Left kidney (tissue), 2 donors: ENCODE measurements around the gene NEFH. TPM values are rescaled to one million over a fixed set of nuclear protein-coding genes. Genes with fewer than 3 reads are reported as not detected.
"Not testable (repeated sequence)": the region's sequence is repeated elsewhere in the genome, so short reads cannot be mapped to it uniquely, and the experiment has no call there.

Source experiments
- DNase-seq: peaks from one replicate; pipeline ENCODE4 v3.0.0-alpha.2; 2013
- polyA plus RNA-seq: library from polyadenylated mRNA; unstranded; fragments of 120-200 nt; gene quantifications from one replicate; pipeline ENCODE4 v1.2.1, GENCODE V29; 2013; ENCODE audit not compliant: insufficient read length

NEFH gene
- polyA plus RNA-seq, 1 donor: 9.4 TPM

DNA sequence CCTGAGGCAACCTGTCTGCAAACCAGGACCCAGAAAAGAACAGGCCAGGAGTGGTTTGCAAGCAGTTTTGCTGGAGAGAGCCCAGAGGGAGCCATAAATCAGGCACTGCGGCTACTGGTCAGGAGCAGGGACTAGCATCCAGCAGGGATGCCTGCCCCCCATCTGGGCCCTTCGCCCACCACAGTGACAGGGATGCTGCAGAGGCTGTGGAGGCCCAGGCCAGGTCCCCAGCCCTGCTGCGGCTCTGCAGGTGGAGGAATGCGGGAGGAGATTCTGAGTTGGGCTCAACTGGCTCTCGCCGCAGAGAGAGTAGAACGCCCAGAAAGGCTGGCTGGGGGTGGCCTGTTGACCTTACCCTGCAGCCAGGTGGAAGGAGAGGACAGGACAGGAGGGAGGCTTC lies 16.4 kb upstream of the NEFH start:
- no peak for DNase-seq

DNA sequence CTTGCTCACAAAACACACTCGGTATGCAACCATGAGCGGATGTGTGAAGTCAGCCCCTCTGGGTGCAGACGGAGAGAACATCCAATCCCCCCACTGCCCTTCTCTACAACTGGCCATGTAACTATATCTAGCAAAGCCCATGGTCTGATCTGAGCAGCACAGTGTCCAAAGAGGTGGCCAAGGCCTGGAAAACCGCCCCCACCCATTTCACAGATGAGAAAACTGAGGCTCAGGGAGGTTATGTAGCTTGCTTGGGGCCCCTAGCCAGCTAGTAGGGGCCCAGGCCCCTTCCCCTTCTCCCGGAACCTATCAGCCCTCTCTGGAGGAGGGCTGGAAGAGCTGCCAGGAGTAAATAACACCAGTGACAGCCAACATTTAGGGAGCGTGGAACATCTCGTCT lies 15.4 kb upstream of the NEFH start:
- DNase-seq: no peak

DNA sequence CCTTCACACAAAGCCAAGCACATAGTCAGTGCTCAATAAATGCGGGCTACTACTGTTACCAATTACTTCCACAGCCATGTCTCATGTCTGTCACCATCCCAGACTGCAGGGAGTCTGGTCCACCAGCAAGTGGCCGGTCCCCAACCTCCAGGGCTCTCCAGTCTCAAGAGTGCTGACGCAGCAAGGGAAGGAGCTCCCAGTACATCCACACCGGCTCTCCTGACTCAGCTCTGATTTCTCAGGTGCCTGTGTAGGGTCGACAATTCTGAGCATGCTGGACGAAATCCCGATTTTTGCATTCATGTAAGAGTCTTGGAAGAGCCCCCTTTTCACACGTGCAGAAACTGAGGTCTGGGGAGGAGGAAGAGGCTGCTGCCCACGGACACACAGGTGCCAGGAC lies 10.3 kb upstream of the NEFH start:
- no peak for DNase-seq

DNA sequence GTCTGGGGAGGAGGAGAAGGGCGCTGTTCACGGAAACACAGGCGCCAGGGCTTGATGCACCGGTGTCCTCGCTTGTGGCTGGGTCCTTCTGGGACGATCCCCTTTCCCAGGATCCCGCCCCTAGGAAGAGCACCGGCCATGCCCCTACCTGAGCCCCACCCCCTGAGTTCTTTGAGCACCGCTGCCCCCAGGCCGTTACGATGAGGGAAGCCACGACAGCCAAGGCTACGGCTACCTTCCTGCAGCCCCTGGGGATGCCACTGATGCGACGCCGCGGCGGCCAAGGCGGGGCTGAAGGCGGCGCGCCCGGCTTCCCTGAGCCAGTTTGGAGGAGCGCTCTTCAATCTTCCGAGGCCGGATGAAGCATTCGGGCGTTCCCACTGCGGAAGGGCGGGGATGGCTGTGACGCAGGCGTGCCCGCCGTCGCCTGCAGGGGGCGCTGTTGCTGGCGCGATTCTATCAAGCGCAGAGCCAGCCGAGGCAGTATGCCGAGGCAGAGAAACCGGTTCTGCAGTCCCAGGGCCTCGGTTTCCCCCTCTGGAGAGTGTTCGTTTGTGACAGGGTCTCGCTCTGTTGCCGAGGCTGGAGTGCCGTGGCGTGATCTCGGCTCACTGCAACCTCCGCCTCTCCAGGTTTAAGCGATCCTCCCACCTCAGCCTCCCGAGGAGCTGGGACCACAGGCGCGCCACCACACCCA lies 9.7 kb upstream of the NEFH start:
- DNase-seq: peak; percentile 59

DNA sequence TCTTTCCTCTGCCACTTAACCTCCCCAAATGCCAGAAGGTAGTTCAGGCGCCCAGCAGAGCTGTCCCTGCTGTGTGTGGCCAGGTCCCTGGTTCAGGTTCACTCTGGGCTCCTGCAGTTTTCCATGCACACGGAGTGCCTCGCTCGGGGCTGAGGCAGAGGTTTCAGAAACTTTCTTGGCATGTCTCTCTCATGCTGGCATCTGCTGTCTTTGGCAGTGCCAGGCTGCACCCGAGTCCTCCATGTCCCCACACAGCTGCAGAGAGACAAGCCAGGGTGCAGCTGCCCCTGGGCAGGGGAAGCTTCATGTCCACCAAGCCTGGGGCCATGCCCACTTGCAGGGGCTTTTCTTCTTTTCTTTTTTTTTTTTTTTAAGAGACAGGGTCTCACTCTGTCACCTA lies 7.0 kb upstream of the NEFH start:
- no peak for DNase-seq

DNA sequence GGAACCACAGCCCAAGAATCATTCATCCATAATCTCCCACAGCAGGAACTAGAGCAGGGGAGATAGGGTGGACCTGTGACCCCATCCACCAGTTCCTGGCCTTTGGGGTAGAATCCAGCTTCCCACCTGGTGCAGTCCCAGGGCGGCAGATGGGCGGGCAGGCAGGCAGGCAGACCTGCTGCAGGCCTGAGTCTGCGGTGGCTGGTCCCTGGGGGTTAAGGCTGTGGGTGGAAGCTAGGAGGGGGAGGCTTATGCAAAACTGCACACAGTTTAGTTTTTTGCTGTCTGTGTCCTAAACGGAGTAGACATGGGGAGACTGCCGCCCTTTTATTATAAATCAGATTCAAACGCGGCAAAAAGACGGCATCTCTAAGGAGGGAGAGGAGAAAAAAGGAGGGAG lies 4.5 kb upstream of the NEFH start:
- no peak for DNase-seq

DNA sequence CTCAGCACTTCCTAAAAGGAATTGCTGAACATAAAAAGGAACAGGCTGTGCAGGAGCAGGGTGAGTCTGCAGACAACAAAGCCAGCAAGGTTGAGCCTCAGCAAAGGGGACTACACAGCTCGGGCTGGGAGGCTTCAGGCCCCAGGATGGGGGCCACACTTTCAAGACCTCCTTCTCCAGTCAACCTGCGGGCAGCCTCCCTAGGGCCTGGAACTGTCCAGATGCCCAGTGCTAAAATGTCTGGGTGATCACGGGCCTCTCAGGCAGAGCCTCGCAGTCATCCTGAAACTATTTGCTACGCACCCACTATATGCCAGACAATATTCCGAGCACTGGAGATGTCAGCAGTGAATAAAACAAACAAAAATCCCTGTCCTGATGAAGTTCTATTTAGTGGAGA lies 3.9 kb upstream of the NEFH start:
- DNase-seq: no peak

DNA sequence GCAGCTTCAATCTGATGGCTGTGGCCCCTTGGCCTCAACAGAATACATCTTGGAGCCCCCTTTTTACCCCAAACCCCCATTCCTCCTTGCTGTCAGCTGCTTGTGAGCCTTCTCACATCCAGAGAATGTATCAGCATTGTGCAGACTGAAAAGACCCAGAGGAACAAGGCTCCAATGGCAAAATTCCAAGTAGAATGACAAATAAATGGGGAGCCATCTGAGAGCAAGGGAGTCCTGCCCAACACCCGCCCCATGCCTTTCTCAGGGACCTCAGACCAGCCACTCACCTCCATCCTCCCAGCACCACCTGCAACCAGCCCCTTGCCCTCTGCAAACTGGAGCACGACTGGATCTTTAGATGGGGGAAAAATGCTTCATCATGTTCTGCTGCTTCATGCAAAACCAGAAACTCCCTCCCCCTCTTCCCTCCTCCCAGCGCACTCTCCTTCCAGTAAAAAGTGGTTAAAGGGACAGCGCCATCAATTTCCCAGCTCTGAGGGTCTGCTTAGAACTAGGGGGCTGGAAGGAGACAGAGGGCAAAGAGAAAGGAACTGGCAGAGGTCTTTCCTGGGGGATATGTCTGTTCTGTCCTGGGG lies 2.2 kb upstream of the NEFH start:
- DNase-seq: no peak

DNA sequence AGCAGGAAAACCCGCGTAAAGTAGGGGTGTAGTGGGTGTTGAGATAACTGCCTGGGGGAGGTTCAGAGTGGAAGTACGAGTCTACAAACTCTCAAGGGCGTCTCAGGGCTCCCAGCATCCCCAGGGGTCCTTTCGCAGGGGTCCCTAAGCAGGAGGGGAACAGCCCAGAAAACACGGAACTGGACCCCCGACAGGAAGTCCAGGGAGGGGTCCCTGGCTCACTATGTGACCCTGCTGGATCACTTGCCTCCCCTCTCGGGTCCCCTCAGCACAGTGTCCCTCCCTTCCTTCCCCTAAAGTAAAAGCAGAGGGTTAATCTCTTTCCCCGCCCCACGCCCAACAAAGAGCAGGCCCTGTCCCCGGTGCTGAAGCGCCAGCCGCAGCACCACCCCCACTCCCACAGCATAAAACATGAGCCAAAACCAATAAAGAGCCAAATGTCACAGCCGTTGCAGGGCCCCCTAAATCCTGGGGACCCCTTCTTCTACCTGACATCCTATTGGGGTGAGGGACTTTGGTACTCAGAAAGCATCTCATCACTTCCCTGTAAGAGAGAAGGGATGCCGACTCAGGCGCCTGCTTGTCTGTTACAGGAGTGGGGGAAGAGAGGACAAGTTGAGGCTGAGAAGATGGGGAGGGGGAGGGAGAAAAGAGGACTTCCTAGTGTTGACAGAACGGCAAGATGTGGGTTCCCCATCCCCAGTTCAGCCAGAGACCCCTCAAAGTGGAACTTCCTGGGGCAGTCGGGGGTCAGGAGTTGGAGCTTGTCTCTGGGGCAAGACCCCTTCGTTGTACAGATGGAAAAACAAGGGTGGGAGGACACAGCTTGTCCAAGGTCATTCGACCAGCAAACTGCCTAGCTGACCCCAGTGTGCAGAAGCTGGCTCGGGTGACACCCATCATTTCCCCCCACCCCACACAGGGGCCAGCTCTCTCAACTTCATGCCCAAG lies 1.4 kb upstream of the NEFH start:
- DNase-seq: no peak

DNA sequence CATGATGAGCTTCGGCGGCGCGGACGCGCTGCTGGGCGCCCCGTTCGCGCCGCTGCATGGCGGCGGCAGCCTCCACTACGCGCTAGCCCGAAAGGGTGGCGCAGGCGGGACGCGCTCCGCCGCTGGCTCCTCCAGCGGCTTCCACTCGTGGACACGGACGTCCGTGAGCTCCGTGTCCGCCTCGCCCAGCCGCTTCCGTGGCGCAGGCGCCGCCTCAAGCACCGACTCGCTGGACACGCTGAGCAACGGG lies 169 bp downstream of the NEFH start:
- no peak for DNase-seq

DNA sequence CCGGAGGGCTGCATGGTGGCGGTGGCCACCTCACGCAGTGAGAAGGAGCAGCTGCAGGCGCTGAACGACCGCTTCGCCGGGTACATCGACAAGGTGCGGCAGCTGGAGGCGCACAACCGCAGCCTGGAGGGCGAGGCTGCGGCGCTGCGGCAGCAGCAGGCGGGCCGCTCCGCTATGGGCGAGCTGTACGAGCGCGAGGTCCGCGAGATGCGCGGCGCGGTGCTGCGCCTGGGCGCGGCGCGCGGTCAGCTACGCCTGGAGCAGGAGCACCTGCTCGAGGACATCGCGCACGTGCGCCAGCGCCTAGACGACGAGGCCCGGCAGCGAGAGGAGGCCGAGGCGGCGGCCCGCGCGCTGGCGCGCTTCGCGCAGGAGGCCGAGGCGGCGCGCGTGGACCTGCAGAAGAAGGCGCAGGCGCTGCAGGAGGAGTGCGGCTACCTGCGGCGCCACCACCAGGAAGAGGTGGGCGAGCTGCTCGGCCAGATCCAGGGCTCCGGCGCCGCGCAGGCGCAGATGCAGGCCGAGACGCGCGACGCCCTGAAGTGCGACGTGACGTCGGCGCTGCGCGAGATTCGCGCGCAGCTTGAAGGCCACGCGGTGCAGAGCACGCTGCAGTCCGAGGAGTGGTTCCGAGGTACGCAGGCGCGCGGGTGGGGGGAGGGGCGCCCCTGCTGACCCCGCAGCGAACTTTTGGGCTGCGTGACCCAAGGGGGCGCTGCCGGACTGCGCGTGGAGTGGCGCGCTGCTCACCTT lies 670 bp downstream of the NEFH start:
- DNase-seq: peak; percentile 46

DNA sequence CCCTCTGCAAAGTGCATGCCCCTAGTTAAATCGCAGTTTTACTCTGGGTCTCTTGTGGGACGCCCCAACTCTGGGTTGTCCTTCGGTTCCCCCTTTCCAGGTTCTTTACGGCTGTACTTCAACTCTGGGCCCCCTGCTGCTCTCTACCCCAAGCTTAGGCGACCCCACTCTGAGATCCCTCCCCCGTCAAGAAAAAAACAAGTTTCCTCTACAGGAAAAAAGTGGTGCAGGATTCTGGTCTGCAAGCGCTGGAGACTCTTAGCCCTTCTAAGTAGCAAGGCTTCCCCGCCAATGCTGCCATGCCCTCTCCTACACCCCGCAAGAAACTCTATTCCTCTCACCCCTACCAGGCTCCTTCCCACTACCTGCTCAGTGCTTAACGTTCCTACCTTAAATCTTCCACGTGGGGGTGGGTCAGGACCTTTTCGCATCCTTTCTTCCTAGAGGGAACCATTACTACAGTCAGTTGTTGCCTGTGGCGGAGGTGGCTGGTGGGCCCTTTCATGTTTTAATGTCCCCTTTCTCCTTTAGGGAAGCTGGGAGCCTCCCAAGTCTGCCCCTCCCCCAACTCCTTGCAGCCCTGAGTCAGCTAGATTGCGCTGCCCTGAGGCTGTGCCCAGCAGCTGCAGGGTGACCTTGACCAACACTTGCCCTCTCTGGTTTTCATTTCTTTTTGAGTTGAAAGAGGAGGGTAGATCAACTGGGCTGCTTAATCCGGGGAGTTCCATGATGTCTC lies 1.4 kb downstream of the NEFH start:
- no peak for DNase-seq

DNA sequence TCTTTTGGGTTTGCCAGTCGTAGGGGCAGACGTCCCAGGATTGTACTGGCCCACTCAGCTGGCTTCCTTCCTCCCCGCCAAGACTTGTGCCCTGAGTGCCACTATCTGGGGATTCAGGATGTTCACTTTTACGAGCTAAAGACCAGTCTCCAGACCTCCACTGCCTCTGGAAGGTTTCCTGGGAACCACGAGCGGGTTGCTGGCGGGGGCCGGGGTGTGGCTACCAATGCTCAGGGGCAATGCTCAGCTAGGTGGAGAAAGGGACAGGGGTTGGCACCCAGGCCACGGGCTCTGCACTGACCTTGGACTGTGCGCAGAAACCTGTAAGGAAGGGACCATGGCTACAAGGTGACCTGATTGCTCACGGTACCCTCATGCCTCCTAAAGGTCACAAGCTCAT lies 2.2 kb downstream of the NEFH start:
- DNase-seq: no peak

DNA sequence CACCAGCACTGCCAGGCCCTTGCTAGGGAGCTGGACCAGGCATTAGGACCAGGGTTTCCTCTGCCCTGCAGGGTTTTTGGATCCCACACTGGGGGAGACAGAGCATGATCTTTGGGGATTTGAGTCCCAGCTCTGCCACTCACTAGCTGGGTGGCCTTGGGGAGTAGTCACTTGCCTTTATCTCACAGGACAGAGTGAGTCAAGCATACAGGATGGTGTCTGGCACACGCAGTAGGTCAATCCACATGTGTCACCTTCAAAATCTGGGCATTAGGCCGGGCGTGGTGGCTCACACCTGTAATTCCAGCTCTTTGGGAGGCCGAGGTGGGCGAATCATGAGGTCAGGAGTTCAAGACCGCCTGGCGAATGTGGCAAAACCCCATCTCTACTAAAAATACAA lies 2.7 kb downstream of the NEFH start:
- no peak for DNase-seq

DNA sequence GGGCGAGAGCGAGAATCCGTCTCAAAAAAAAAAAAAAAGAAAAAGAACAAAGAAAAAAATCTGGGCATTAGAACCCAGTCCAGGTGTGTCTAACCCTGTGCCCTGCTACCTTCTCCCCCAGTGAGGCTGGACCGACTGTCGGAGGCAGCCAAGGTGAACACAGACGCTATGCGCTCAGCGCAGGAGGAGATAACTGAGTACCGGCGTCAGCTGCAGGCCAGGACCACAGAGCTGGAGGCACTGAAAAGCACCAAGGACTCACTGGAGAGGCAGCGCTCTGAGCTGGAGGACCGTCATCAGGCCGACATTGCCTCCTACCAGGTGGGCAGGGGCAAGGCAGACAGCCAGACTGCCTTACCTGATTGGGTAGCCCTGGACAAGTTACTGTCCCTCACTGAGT lies 3.2 kb downstream of the NEFH start:
- DNase-seq: no peak

DNA sequence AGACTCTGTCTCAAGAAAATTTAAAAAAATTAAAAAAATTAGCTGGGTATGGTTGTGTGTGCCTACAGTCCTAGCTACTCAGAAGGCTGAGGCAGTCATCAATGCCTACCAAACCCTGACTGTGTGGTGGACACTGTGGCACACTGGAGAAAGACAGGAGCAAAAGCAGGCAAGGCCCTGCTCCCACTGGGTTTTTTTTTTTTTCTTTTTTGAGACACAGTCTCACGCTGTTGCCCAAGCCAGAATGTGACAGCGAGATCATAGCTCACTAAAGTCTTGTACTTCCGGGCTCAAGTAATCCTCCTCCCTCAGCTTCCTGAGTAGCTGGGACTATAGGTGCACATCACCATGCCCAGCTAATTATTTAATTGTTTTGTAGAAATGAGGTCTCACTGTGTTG lies 4.6 kb downstream of the NEFH start:
- DNase-seq: no peak

DNA sequence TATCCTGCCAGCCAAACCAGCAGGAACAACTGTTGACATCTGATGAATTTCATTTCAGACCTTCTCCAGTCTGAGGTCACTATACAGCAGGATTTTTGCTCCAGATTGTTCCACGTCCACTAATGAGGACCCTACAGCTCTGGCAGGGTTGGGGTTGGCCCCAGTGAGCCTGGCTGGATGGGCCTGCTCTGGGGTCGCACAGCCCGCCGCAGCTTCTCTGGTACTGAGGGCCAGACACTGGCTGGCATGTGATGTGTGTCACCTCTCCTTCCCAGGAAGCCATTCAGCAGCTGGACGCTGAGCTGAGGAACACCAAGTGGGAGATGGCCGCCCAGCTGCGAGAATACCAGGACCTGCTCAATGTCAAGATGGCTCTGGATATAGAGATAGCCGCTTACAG lies 5.4 kb downstream of the NEFH start:
- no peak for DNase-seq

DNA sequence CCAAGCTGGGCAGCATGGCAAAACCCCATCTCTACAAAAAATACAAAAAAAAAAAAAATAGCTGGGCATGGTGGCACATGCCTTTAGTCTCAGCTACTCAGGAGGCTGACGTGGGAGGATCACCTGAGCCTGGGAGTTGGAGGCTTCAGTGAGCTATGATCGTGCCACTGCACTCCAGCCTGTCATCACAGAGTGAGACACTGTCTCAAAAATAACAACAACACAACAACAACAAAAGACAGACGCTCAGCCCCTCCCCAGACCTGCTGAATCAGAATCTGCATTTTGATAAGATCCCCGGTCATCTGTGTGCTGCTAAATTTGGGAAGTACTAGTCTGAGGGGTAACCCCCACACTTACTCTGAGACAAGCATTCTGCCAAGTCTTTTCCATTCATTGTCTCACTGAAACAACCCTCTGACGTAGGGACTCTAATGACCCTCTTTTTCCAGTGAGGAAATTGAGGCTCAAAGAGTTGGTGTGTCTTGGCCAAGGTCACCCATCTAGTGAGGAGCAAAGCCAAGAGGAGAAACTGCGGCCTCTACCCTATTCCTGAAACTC lies 7.5 kb downstream of the NEFH start:
- no peak for DNase-seq

DNA sequence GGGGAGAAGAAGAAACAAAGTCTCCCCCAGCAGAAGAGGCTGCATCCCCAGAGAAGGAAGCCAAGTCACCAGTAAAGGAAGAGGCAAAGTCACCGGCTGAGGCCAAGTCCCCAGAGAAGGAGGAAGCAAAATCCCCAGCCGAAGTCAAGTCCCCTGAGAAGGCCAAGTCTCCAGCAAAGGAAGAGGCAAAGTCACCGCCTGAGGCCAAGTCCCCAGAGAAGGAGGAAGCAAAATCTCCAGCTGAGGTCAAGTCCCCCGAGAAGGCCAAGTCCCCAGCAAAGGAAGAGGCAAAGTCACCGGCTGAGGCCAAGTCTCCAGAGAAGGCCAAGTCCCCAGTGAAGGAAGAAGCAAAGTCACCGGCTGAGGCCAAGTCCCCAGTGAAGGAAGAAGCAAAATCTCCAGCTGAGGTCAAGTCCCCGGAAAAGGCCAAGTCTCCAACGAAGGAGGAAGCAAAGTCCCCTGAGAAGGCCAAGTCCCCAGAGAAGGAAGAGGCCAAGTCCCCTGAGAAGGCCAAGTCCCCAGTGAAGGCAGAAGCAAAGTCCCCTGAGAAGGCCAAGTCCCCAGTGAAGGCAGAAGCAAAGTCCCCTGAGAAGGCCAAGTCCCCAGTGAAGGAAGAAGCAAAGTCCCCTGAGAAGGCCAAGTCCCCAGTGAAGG lies 9.2 kb downstream of the NEFH start:
- DNase-seq: not testable (repeated sequence)

DNA sequence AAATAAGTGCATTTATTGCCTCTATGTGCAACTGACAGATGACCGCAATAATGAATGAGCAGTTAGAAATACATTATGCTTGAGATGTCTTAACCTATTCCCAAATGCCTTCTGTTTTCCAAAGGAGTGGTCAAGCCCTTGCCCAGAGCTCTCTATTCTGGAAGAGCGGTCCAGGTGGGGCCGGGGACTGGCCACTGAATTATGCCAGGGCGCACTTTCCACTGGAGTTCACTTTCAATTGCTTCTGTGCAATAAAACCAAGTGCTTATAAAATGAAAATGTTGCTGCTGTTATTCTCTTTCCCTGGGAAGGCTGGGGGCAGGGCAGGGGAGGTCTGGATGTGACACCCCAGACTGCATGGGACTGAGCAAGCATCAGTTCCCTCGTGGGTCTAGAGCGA lies 11.0 kb downstream of the NEFH start:
- no peak for DNase-seq

DNA sequence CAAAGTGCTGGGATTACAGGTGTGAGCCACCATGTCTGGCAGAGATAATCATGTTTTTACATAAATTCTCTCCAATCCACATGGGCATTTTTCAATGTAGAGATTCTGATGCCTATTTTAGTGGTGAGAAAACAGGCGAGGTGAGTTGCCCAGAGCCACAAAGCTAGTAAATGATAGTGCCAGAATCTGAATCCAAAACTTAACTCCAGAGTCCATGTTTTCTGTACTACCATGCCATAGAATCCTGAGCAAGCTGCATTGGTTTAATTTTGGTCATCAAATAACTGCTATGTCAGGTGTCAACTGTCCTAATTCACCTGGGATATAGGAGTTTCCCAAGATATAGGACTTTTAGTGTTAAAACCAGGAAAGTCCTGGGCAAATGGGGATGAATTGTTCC lies 13.6 kb downstream of the NEFH start:
- DNase-seq: no peak
